HFFc6 (cell line): ENCODE results near the gene MYH6. TPM values are rescaled to one million over a fixed set of nuclear protein-coding genes. Genes with fewer than 3 reads are reported as not detected.

Source experiments
- DNase-seq: peaks from one replicate; pipeline ENCODE4 v3.0.0-alpha.2; 2018
- H3K27ac Mint-ChIP-seq: 2 replicates; pipeline ENCODE4 v1.8.0; 2020; ENCODE audit warnings: mild to moderate bottlenecking, mixed read lengths
- H3K27me3 Mint-ChIP-seq: 2 replicates; pipeline ENCODE4 v1.8.0; 2021; ENCODE audit warnings: mild to moderate bottlenecking, moderate library complexity, mixed read lengths; ENCODE audit not compliant: insufficient read depth
- H3K36me3 Mint-ChIP-seq: 2 replicates; pipeline ENCODE4 v1.8.0; 2021; ENCODE audit warnings: low read depth, mixed read lengths
- H3K4me1 Mint-ChIP-seq: 2 replicates; pipeline ENCODE4 v1.8.0; 2020; ENCODE audit warnings: low read depth, mixed read lengths
- H3K4me3 Mint-ChIP-seq: 2 replicates; pipeline ENCODE4 v1.8.0; 2020; ENCODE audit warnings: mild to moderate bottlenecking, moderate library complexity, mixed read lengths
- H3K9me3 Mint-ChIP-seq: 2 replicates; pipeline ENCODE4 v1.8.0; 2020; ENCODE audit warnings: mild to moderate bottlenecking, mixed read lengths
- total RNA-seq, 6 experiments: library from RNA; stranded (reverse); fragmentation: NEBNext Ultra II Directional; extraction: Animal tissue kit (Norgen Biotek cat#: 25700); gene quantifications; 2 replicates in 1 of 6; 3 replicates in 5 of 6; pipeline ENCODE4 v1.2.3, GENCODE V29; 2021
- TF ChIP-seq, protein P1 (sequence below): fragments of 200-600 bp; sonication (generic); IDR thresholded peaks from 2 replicates; pipeline ENCODE4 v1.5.0; 2021; ENCODE audit warnings: antibody characterized with exemption, mild to moderate bottlenecking

Gene MYH6
- total RNA-seq, 6 experiments from 2014 or later = not detected

DNA sequence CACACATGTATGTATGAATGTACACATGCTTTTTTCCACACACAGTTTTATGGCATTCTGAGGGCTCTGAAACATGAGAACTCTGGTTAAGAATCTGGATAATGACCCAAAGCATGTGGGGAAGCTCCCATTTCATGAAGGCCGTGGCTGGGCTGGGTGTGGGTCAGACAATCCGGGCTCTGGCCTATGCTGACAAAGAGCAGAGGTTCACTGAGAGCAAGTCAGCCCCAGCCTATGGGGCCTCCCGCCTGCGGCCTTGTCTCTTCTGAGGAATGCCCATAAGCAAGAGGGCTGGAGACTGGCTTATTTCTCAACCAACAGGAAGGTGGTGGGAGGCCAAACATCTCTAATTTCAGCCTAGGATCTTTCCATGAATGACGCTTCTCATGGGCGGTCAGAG lies 8.5 kb downstream of the MYH6 start:
- Mint-ChIP-seq H3K9me3 (no peaks in the 10 kb centered on the region), H3K27me3 (peaks cover 62% of the 10 kb centered on the region), H3K27ac (no peak overlapping the region), H3K36me3 (no peaks in the 10 kb centered on the region), H3K4me1 (no peaks in the 10 kb centered on the region), H3K4me3 (no peak overlapping the region)
- DNase-seq = no peak
- TF ChIP-seq, protein P1, sequence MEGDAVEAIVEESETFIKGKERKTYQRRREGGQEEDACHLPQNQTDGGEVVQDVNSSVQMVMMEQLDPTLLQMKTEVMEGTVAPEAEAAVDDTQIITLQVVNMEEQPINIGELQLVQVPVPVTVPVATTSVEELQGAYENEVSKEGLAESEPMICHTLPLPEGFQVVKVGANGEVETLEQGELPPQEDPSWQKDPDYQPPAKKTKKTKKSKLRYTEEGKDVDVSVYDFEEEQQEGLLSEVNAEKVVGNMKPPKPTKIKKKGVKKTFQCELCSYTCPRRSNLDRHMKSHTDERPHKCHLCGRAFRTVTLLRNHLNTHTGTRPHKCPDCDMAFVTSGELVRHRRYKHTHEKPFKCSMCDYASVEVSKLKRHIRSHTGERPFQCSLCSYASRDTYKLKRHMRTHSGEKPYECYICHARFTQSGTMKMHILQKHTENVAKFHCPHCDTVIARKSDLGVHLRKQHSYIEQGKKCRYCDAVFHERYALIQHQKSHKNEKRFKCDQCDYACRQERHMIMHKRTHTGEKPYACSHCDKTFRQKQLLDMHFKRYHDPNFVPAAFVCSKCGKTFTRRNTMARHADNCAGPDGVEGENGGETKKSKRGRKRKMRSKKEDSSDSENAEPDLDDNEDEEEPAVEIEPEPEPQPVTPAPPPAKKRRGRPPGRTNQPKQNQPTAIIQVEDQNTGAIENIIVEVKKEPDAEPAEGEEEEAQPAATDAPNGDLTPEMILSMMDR = no peak

DNA sequence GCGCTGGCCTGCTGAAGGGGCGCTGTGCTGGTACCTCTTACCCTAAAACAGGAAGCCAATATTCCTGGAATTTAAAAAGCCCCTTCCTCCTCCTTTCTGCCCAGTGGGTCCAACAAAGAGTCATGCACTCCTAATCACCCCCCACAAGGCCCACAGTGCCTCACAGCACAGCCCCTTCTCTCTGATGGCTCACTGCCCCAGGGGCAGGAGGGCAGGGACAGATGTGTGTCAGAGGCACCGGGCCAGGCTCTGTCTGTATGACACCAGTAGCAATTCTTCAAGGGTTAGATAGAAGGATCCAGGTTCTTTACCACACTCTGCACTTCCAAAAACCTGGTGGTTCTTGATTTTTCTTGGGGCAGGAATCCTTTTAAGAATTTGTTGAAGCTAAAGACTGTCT lies 8.9 kb downstream of the MYH6 start:
- H3K9me3 Mint-ChIP-seq = no peaks in the 10 kb centered on the region
- H3K4me3 Mint-ChIP-seq = no peak overlapping the region

DNA sequence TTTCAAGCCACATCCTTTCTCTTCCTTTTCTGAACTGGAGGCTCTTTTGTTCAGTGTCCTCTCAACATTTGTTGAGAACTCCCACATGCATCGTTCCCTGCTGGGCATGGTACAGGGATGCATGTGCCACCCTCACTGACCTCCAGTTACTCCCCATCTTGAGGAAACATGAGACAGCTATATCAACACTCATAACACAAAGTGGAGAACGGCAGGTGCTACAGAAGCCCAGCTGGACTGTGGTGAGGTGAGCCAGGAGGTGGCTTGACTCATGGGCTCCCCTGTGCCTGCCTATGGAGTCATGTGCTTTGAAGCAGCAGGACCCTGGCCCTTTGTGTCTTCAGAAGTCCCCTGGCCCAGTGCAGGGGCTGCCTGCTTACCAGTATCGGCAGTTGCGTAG lies 9.7 kb downstream of the MYH6 start:
- no peak for DNase-seq
- H3K36me3 Mint-ChIP-seq = no peaks in the 10 kb centered on the region
- H3K4me3 Mint-ChIP-seq = no peak overlapping the region
- H3K9me3 Mint-ChIP-seq = no peaks in the 10 kb centered on the region
- TF ChIP-seq, protein P1 = no peak
- H3K27ac Mint-ChIP-seq = no peak overlapping the region
- peaks cover 65% of the 10 kb centered on the region for H3K27me3 Mint-ChIP-seq
- H3K4me1 Mint-ChIP-seq = no peaks in the 10 kb centered on the region

More for the DNA sequence above, 8.9 kb downstream of the MYH6 start:
- H3K27me3 Mint-ChIP-seq = peaks cover 66% of the 10 kb centered on the region
- no peaks in the 10 kb centered on the region for H3K4me1 Mint-ChIP-seq
- no peaks in the 10 kb centered on the region for H3K36me3 Mint-ChIP-seq
- TF ChIP-seq, protein P1 = no peak
- no peak for DNase-seq
- H3K27ac Mint-ChIP-seq = no peak overlapping the region

DNA sequence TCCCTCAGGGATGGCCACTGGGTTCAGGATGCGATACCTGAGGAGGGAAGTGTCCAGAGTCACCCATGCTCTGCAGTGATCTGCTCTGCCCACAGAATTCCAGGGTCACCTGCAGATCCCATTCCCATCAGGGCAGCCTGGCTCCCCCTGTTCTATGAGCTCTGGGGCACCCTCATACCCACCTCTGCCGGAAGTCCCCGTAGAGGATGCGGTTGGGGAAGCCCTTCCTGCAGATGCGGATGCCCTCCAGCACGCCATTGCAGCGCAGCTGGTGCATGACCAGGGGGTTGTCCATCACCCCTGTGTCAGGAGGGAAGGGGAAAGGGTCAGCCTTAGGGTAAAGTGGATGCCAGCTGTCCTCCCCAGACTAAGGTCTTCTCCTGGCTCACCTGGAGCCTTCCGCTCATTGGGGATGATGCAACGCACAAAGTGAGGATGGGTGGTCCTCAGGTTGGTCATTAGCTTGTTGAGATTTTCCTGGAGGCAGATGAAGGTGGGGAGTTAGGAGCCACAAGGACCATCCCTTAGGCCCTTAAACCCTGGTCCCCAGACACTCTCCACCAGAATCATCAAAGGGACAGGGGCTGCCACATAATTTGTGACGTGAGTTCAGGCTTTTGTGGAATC lies 11.2 kb downstream of the MYH6 start:
- DNase-seq = no peak
- peaks cover 66% of the 10 kb centered on the region for H3K27me3 Mint-ChIP-seq
- H3K4me3 Mint-ChIP-seq = no peak overlapping the region
- no peaks in the 10 kb centered on the region for H3K4me1 Mint-ChIP-seq
- TF ChIP-seq, protein P1 = no peak
- no peaks in the 10 kb centered on the region for H3K36me3 Mint-ChIP-seq
- H3K27ac Mint-ChIP-seq = no peak overlapping the region
- H3K9me3 Mint-ChIP-seq = no peaks in the 10 kb centered on the region

DNA sequence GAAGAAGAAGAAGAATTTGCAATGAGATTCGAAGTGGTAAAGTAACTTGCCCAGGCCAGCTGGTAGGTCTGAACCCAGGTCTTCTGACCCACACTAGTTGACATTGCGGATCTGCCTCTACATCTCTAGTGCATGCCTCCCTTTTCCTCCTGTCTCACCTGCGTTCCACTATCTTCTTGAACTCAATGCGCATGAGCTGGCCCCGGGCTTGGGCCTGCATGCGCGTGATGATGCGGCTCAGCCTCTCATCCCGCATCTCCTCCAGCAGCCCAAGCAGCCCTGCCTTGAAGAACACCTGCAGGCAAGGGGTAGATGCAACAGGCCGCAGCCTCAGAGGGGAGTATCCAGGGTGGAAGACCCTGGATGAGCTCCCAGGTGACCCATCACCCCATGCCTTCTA lies 11.9 kb downstream of the MYH6 start:
- Mint-ChIP-seq H3K36me3 (no peaks in the 10 kb centered on the region), H3K4me3 (no peak overlapping the region), H3K9me3 (no peaks in the 10 kb centered on the region), H3K27ac (no peak overlapping the region), H3K4me1 (no peaks in the 10 kb centered on the region), H3K27me3 (peaks cover 65% of the 10 kb centered on the region)
- DNase-seq = no peak
- TF ChIP-seq, protein P1 = no peak
